ENCODE measurements around the gene ARFGEF3.

DNA sequence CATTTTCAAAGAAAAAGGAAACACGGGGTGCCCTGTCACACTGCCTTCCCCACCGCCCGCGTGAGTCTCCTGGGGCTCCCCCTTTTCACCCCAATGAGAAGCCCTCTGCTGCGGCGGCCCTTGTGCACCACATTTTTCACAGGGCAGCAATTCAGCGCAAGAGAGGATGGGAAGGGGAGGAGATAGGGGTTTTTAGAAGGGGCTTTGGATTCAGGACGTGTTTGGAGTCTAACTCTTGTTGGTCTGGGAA is 726 bp upstream of the ARFGEF3 start:
- TF ChIP-seq CTCF (IDR thresholded peaks at IDR 0.05): no peak
- no peak for TF ChIP-seq POLR2AphosphoS5 (IDR thresholded peaks at IDR 0.05)
- TF ChIP-seq POLR2A (IDR thresholded peaks at IDR 0.05): no peak
- TF ChIP-seq EP300 (IDR thresholded peaks at IDR 0.05; ENCODE audit: low read depth): no peak
